ENCODE measurements around the gene TAS2R10. TPM values are rescaled to one million over a fixed set of nuclear protein-coding genes. Genes with fewer than 3 reads are reported as not detected.

The TAS2R10 gene

Small RNA genes within 50 kb of the gene (small RNA-seq; reads per million reads assigned to genes)
- gene PRR4 (ENCODE audit: insufficient read depth) = not detected
